Body of pancreas (tissue), 4 donors: Measurements from ENCODE around the gene FDX2.

ENCODE experiments used
- POLR2A ChIP-seq, 3 donors: fragments of 450-650 bp; IDR thresholded peaks; one replicate each; pipeline ENCODE4 v1.6.1; 2016; ENCODE audit warnings: antibody characterized with exemption in 3 of 3, mild to moderate bottlenecking in 2 of 3
- TF ChIP-seq, protein P1 (sequence below), 7 experiments: fragments of 450-650 bp in 4 of 7; fragments of 200-600 bp in 3 of 7; sonication (generic) in 3 of 7; IDR thresholded peaks; one replicate each; pipeline ENCODE4 v1.5.1; 2016 to 2019; ENCODE audit warnings: antibody characterized with exemption in 7 of 7

DNA sequence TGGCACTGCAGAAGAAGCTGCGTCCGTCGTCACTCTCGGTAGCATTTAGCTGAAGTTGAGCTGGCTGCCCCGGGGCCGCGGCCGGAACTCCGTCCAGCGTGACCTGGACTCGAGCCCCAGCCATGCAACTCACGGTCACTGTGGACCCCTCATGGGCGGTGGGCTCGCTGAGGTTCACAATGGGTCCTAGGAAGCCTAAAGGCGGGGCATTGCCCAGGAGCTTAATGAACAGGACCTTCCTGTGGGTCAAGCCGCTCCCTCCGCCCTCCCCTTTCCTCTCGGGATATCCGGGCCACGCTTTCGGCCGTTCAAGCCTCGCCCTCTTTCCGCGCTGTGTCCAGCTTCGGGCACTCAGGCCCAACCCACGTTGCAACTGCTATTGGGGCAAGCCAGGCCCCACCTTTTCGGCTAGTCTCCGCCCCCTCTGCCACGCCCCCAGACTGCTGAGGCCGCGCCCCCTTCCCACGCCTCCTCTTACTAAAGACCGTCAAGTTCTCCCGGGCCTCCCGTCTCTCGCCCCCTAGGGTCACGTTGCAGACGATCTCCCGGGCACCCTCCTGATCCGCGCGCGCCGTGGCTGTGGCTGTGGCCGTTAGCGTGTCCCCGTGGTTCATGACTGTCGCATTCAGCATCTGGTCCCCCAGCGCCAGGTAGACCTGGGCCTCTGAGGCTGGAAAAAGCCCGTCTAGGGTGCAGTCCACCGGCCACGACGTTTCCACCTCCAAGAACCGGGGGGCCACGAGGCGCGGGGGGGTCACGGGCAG, 19.0 kb upstream of the FDX2 start:
- peak; percentile 50 to 84 (median 81) for TF ChIP-seq POLR2A (IDR thresholded peaks at IDR 0.05)
- TF ChIP-seq, protein P1, sequence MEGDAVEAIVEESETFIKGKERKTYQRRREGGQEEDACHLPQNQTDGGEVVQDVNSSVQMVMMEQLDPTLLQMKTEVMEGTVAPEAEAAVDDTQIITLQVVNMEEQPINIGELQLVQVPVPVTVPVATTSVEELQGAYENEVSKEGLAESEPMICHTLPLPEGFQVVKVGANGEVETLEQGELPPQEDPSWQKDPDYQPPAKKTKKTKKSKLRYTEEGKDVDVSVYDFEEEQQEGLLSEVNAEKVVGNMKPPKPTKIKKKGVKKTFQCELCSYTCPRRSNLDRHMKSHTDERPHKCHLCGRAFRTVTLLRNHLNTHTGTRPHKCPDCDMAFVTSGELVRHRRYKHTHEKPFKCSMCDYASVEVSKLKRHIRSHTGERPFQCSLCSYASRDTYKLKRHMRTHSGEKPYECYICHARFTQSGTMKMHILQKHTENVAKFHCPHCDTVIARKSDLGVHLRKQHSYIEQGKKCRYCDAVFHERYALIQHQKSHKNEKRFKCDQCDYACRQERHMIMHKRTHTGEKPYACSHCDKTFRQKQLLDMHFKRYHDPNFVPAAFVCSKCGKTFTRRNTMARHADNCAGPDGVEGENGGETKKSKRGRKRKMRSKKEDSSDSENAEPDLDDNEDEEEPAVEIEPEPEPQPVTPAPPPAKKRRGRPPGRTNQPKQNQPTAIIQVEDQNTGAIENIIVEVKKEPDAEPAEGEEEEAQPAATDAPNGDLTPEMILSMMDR (IDR thresholded peaks at IDR 0.05), result peak in 2 of 7 experiments; percentile 1 to 15
